Measurements from ENCODE around the gene CELSR2.

The CELSR2 gene

GRCh38 chr1:109275706-109276345, 26.5 kb downstream of the CELSR2 start:
- peaks cover 14% of the 10 kb centered on the region for H3K27me3 Mint-ChIP-seq (ENCODE audit: low read depth)
- H3K4me3 Mint-ChIP-seq: peak overlapping the region; percentile 19 to 42 (median 40)
- peak overlapping the region; percentile 86 to 93 (median 92) for H3K27ac Mint-ChIP-seq
- H3K36me3 Mint-ChIP-seq (ENCODE audit: low read depth): peaks cover 15% of the 10 kb centered on the region
- no peak for TF ChIP-seq CTCF (IDR thresholded peaks at IDR 0.05; ENCODE audit: unreplicated experiment in 3 of 3)
- no peaks in the 10 kb centered on the region for H3K9me3 Mint-ChIP-seq
- peaks cover 54% of the 10 kb centered on the region for H3K4me1 Mint-ChIP-seq

GRCh38 chr1:109277434-109278204, 28.3 kb downstream of the CELSR2 start:
- no peaks in the 10 kb centered on the region for H3K9me3 Mint-ChIP-seq
- TF ChIP-seq CTCF (IDR thresholded peaks at IDR 0.05; ENCODE audit: unreplicated experiment in 3 of 3): peak; percentile 77 to 89 (median 85)
- H3K27me3 Mint-ChIP-seq (ENCODE audit: low read depth): peaks cover 12% of the 10 kb centered on the region
- peaks cover 14% of the 10 kb centered on the region for H3K36me3 Mint-ChIP-seq (ENCODE audit: low read depth)
- H3K4me1 Mint-ChIP-seq: peaks cover 61% of the 10 kb centered on the region
- H3K4me3 Mint-ChIP-seq: peak overlapping the region in 1 of 3 experiments; percentile 12
- H3K27ac Mint-ChIP-seq: peak overlapping the region; percentile 56 to 89 (median 82)

DNA sequence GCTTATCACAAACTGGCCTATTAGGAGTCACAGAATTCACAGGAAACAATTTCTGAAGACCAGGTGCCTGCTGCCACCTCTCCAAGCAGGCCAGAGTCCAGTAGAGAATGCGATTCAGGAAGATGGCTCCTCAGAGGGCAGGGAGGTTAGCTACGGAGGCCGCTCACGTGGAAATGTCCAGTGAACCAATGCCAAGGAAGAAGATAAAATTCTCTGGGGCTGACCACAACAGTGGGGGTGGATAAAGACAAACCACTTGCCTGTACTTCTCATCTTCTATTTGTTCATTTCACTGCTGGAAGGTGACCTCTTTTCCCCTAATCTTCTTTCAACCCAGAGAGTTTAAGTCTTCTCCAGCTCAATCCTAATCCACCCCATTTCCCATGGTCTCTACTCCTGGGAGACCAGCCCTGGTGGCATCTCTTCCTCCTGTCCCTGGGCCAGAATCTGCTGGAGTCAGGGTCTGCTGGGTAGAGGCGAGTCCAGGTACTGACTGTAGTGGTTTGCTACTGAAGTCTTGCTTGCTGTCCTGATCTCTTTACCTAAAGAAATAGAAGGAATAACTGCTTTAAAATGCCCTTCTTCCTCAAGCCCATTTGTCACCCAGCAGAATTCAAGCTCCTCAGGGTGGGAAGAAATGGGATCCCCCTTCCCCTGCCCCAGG, 30.4 kb downstream of the CELSR2 start:
- Mint-ChIP-seq H3K27me3 (ENCODE audit: low read depth) (peaks cover 8% of the 10 kb centered on the region), H3K9me3 (no peaks in the 10 kb centered on the region), H3K27ac (peak overlapping the region in 2 of 3 experiments; percentile 20 to 21), H3K4me3 (peak overlapping the region; percentile 47 to 69 (median 60)), H3K36me3 (ENCODE audit: low read depth) (peaks cover 10% of the 10 kb centered on the region), H3K4me1 (peaks cover 61% of the 10 kb centered on the region)
- TF ChIP-seq CTCF (IDR thresholded peaks at IDR 0.05; ENCODE audit: unreplicated experiment in 3 of 3): no peak

DNA sequence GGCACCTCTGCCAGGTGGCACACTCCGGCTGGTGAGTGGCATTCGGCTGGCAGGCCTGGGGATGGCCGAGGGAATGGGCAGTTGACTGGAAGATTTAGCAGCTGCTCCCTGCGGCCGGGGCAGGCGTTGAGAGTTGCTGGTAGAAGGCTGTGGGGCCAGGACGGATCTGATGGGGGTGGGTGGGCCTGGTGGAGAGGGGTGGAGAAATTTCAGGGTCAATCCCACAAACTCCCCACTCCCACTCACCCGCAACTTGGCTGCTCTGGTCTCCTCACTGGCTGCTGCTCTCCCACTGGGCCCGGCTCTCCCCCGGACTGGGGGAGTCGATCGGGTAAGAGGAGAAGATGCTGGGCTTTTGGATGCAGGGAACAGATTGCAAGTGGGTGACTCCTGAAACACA, 31.5 kb downstream of the CELSR2 start:
- no peak for TF ChIP-seq CTCF (IDR thresholded peaks at IDR 0.05; ENCODE audit: unreplicated experiment in 3 of 3)
- Mint-ChIP-seq H3K27me3 (ENCODE audit: low read depth) (peaks cover under 1% of the 10 kb centered on the region), H3K4me3 (peak overlapping the region; percentile 57 to 85 (median 78)), H3K36me3 (ENCODE audit: low read depth) (peaks cover 10% of the 10 kb centered on the region), H3K4me1 (peaks cover 55% of the 10 kb centered on the region), H3K9me3 (no peaks in the 10 kb centered on the region), H3K27ac (peak overlapping the region; percentile 56 to 66 (median 66))

GRCh38 chr1:109281680-109282496, 32.5 kb downstream of the CELSR2 start:
- no peaks in the 10 kb centered on the region for H3K9me3 Mint-ChIP-seq
- H3K36me3 Mint-ChIP-seq (ENCODE audit: low read depth): peaks cover 10% of the 10 kb centered on the region
- peak overlapping the region; percentile 66 to 84 (median 69) for H3K27ac Mint-ChIP-seq
- no peak for TF ChIP-seq CTCF (IDR thresholded peaks at IDR 0.05; ENCODE audit: unreplicated experiment in 3 of 3)
- peak overlapping the region; percentile 95 to 99 (median 98) for H3K4me3 Mint-ChIP-seq
- H3K27me3 Mint-ChIP-seq (ENCODE audit: low read depth): no peaks in the 10 kb centered on the region
- peaks cover 53% of the 10 kb centered on the region for H3K4me1 Mint-ChIP-seq
